ENCODE data around the gene ADCY4.

DNA sequence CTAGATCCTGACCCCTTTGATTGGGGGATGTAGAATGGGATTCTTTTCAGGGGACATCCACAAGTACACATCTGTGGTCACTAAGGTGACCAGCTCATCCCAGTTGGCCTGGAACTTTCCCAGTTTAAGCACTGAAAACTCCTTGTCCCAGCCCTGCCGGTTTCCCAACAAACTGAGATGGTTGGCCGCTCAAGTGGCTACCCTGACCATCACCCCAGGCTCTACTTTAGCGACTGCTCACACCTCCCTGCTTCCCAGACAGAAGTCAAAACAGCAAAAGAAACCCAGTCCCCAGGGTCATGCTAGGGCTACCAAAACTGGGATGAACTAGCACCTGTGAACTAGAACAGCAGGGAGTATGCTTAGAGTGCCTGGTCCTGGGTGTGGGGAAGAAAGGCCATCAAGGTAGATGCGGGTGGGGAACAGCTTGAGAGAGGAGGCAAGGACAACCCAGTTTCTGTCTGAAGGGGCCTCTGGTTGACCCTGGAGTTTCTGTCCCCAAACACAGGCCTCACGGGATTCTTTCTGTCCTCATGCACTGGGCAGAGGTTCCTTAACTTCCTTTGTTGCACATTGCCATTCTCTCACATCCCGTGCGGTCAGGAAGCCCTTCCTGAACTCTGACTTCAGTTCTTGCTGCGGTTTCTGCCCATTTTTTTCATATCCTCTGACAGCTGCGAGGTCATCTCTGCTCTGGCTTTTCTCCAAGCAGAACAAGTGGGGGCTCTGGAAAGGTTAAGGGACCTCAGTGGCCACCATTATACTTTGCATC, 21.9 kb downstream of the ADCY4 start:
- TF ChIP-seq, protein P1, sequence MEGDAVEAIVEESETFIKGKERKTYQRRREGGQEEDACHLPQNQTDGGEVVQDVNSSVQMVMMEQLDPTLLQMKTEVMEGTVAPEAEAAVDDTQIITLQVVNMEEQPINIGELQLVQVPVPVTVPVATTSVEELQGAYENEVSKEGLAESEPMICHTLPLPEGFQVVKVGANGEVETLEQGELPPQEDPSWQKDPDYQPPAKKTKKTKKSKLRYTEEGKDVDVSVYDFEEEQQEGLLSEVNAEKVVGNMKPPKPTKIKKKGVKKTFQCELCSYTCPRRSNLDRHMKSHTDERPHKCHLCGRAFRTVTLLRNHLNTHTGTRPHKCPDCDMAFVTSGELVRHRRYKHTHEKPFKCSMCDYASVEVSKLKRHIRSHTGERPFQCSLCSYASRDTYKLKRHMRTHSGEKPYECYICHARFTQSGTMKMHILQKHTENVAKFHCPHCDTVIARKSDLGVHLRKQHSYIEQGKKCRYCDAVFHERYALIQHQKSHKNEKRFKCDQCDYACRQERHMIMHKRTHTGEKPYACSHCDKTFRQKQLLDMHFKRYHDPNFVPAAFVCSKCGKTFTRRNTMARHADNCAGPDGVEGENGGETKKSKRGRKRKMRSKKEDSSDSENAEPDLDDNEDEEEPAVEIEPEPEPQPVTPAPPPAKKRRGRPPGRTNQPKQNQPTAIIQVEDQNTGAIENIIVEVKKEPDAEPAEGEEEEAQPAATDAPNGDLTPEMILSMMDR (IDR thresholded peaks at IDR 0.05): no peak
- TF ChIP-seq EP300 (IDR thresholded peaks at IDR 0.05): no peak
- no peak for TF ChIP-seq POLR2A (IDR thresholded peaks at IDR 0.05)

All from gastroesophageal sphincter (tissue), 3 donors.